K562 (cell line): ENCODE measurements around the gene NUSAP1. TPM values are rescaled to one million over a fixed set of nuclear protein-coding genes. Genes with fewer than 3 reads are reported as not detected.

Experiments
- ATAC-seq: fragments of 200-7000 bp; cut with Tn5 transposase; 3 replicates; pipeline ENCODE4 v1.9.1; 2020; ENCODE audit warnings: moderate library complexity
- BruUV-seq: library from RNA; stranded (reverse); fragments of 400-500 nt; replicated peaks from 2 replicates; lab custom pipeline; 2021; lab: Mats Ljungman, UMichigan
- CTCF ChIA-PET: fragments of 300-600 bp; formaldehyde crosslinking; extraction: SDS; loops from one replicate; lab custom pipeline; 2021; ENCODE audit warnings: low intra/inter-chr PET ratio; lab: Yijun Ruan, JAX
- POLR2A ChIA-PET: fragments of 300-600, 350-650 bp; sonication (Branson Sonifier 250); formaldehyde crosslinking; extraction: SDS; loops from one replicate; lab custom pipeline; 2021; ENCODE audit warnings: antibody characterized with exemption, inconsistent platforms; lab: Yijun Ruan, JAX
- DNase-seq, 4 experiments: peaks; one replicate each; pipeline versions ENCODE4 v3.0.0 to v3.0.0-alpha.2; 2011 to 2018; ENCODE audit warnings: low spot score in 3 of 4, mixed read lengths in 3 of 4; ENCODE audit errors: extremely low read depth in 1 of 4
- FAIRE-seq: peaks from 2 replicates; lab custom pipeline; 2011; peaks lifted over from hg19 to GRCh38; lab: Jason Lieb, UNC
- H2AFZ ChIP-seq: 2 replicates; pipeline ENCODE4 v1.6.0; 2011; ENCODE audit warnings: low read depth, low read length, control low read depth, inconsistent platforms
- H3K27ac ChIP-seq: fragments of 200-600 bp; 3 replicates; pipeline ENCODE4 v1.8.0; 2011; ENCODE audit warnings: low read depth, mild to moderate bottlenecking, control low read depth, inconsistent platforms, low read length, moderate library complexity, mixed read lengths; ENCODE audit errors: extremely low read depth
- H3K27me3 ChIP-seq, 2 experiments: fragments of 300-600 bp in 1 of 2; 2 replicates in 1 of 2; 3 replicates in 1 of 2; pipeline versions ENCODE4 v1.6.0 to v1.8.0; 2011; ENCODE audit warnings: inconsistent platforms in 2 of 2, low read length in 2 of 2, mild to moderate bottlenecking in 1 of 2, mixed read lengths in 1 of 2, moderate library complexity in 1 of 2; ENCODE audit not compliant: control insufficient read depth in 2 of 2, insufficient read depth in 2 of 2
- H3K36me3 ChIP-seq: fragments of 300-600 bp; 3 replicates; pipeline ENCODE4 v1.8.0; 2011; ENCODE audit warnings: mild to moderate bottlenecking, low read length, inconsistent platforms; ENCODE audit not compliant: control insufficient read depth, insufficient read depth
- H3K4me1 ChIP-seq, 2 experiments: fragments of 200-600 bp in 1 of 2; replicated peaks in 1 of 2; 2 replicates in 1 of 2; 3 replicates in 1 of 2; pipeline versions ENCODE4 v1.5.1 to v1.8.0; 2011; ENCODE audit warnings: inconsistent platforms in 2 of 2, low read length in 2 of 2, mild to moderate bottlenecking in 1 of 2, mixed read lengths in 1 of 2, moderate library complexity in 1 of 2; ENCODE audit not compliant: control insufficient read depth in 2 of 2, insufficient read depth in 2 of 2
- H3K4me2 ChIP-seq: 2 replicates; pipeline ENCODE4 v1.6.1; 2011; ENCODE audit warnings: low read length, control low read depth, inconsistent platforms, mixed read lengths; ENCODE audit not compliant: insufficient read depth
- H3K4me3 ChIP-seq: fragments of 200-600 bp; sonication (generic), shearing (Covaris generic); 2 replicates; pipeline ENCODE4 v1.5.1; 2016; ENCODE audit warnings: control low read depth, inconsistent platforms
- H3K79me2 ChIP-seq: fragments of 200-600 bp; 3 replicates; pipeline ENCODE4 v1.8.0; 2011; ENCODE audit warnings: low read length, inconsistent platforms; ENCODE audit not compliant: control insufficient read depth, insufficient read depth
- H3K9ac ChIP-seq, 2 experiments: 2 replicates each; pipeline versions ENCODE4 v1.6.0 to v1.6.1; 2011; ENCODE audit warnings: low read depth in 2 of 2, low read length in 2 of 2, control low read depth in 1 of 2, inconsistent platforms in 1 of 2, mild to moderate bottlenecking in 1 of 2, mixed read lengths in 1 of 2; ENCODE audit not compliant: insufficient read depth in 1 of 2
- H3K9me1 ChIP-seq: one replicate; pipeline ENCODE4 v1.6.0; 2011; ENCODE audit warnings: inconsistent platforms, mild to moderate bottlenecking, low read length, moderate library complexity; ENCODE audit not compliant: control insufficient read depth, insufficient read depth
- H3K9me3 ChIP-seq: replicated peaks from 2 replicates; pipeline ENCODE4 v1.5.1; 2011; ENCODE audit warnings: low read depth, low read length, inconsistent platforms; ENCODE audit not compliant: control insufficient read depth, insufficient read depth
- H4K20me1 ChIP-seq: replicated peaks from 2 replicates; pipeline ENCODE4 v1.6.1; 2011; ENCODE audit warnings: low read length, inconsistent platforms, mixed read lengths; ENCODE audit not compliant: control insufficient read depth, insufficient read depth
- CBX8 ChIP-seq: fragments of 200-600 bp; sonication (generic); IDR thresholded peaks from 2 replicates; pipeline ENCODE4 v1.6.1; 2012; ENCODE audit warnings: borderline replicate concordance, mixed run types, low read depth, mild to moderate bottlenecking, moderate library complexity, mixed read lengths, low read length, control low read depth, inconsistent platforms; ENCODE audit not compliant: poor library complexity, severe bottlenecking; ENCODE audit errors: extremely low read depth
- HMG20A ChIP-seq: fragments of 450-650 bp; formaldehyde crosslinking; conservative IDR thresholded peaks from 2 replicates; pipeline ENCODE4 v1.4.0; 2020; ENCODE audit warnings: mild to moderate bottlenecking, mixed read lengths
- KLF10 ChIP-seq: fragments of 250-450 bp; sonication (Bioruptor Pico); IDR thresholded peaks from 2 replicates; pipeline ENCODE4 v1.6.1; 2021; ENCODE audit warnings: matching md5 sums
- KLF13 ChIP-seq: fragments of 450-650 bp; IDR thresholded peaks from 2 replicates; pipeline ENCODE4 v1.6.1; 2016; ENCODE audit warnings: missing genetic modification characterization, low read depth, mild to moderate bottlenecking, missing compliant biosample characterization, moderate library complexity, borderline replicate concordance
- NONO ChIP-seq, 2 experiments: fragments of 200-400 bp in 1 of 2; fragments of 450-650 bp in 1 of 2; formaldehyde crosslinking in 1 of 2; IDR thresholded peaks; 2 replicates each; pipeline ENCODE4 v1.6.1; 2017; ENCODE audit warnings: low read depth in 2 of 2, mild to moderate bottlenecking in 2 of 2, moderate library complexity in 2 of 2, low read length in 1 of 2
- PHTF2 ChIP-seq: fragments of 250-450 bp; sonication (Bioruptor Pico); IDR thresholded peaks from 2 replicates; pipeline ENCODE4 v1.5.0; 2021; ENCODE audit warnings: mild to moderate bottlenecking
- RBM22 ChIP-seq: fragments of 200-400 bp; formaldehyde crosslinking; IDR thresholded peaks from 2 replicates; pipeline ENCODE4 v1.6.1; 2018; ENCODE audit warnings: low read length, low read depth; ENCODE audit not compliant: poor library complexity, severe bottlenecking
- SOX6 ChIP-seq: fragments of 450-650 bp; IDR thresholded peaks from 2 replicates; pipeline ENCODE4 v1.6.1; 2014; ENCODE audit warnings: mild to moderate bottlenecking
- TFE3 ChIP-seq: fragments of 450-650 bp; formaldehyde crosslinking; IDR thresholded peaks from 2 replicates; pipeline ENCODE4 v1.4.0; 2020; ENCODE audit warnings: mild to moderate bottlenecking, mixed read lengths
- ZNF253 ChIP-seq: fragments of 250-450 bp; sonication (Bioruptor Pico); conservative IDR thresholded peaks from 2 replicates; pipeline ENCODE4 v1.6.1; 2021; ENCODE audit warnings: mild to moderate bottlenecking
- ZZZ3 ChIP-seq: fragments of 450-650 bp; IDR thresholded peaks from 2 replicates; pipeline ENCODE4 v1.6.1; 2016; ENCODE audit warnings: antibody characterized with exemption, mild to moderate bottlenecking, moderate library complexity
- WGBS: fragments of 100-300 bp; shearing (Covaris generic); methylation state at CpG from one replicate; pipeline ENCODE4 v1.1.6; 2016; ENCODE audit warnings: low coverage, mixed read lengths; ENCODE audit not compliant: insufficient coverage; ENCODE audit errors: missing lambda C conversion rate; 5-methylcytosine and 5-hydroxymethylcytosine counted together
- in situ Hi-C: fragments of 300-500 bp; cut with MboI; formaldehyde crosslinking; loops from 4 replicates; pipeline ENCODE4 v1.15.0; 2018; ENCODE audit warnings: inconsistent platforms, mixed read lengths
- intact Hi-C: fragments of 100-400 bp; cut with micrococcal nuclease; formaldehyde crosslinking; loops from 2 replicates; pipeline ENCODE4 v1.14.2; 2022
- polyA plus RNA-seq, 8 experiments: library from polyadenylated mRNA; depleted of rRNA in 4 of 8; stranded (reverse) in 5 of 8; unstranded in 3 of 8; fragments of >200 nt; fragmentation: Nextera tagmentation in 2 of 8; fragmentation: Illumina TruSeq in 1 of 8; extraction: Ambion mirVana in 2 of 8; extraction: Trizol in 1 of 8; gene quantifications; 2 replicates each; pipeline versions ENCODE4 v1.2.1 to v1.2.3, GENCODE V29; 2011 to 2014; ENCODE audit warnings: inconsistent platforms in 1 of 8, missing spikeins in 1 of 8
- total RNA-seq, 7 experiments: library from RNA; depleted of rRNA in 6 of 7; stranded (reverse); fragments of >200 nt in 6 of 7; fragmentation: Illumina TruSeq in 2 of 7; extraction: Trizol in 2 of 7; gene quantifications; 2 replicates each; pipeline versions ENCODE4 v1.2.1 to v1.2.3, GENCODE V29; 2011 to 2021; ENCODE audit warnings: low replicate concordance in 1 of 7

Gene NUSAP1
- total and polyA plus RNA-seq, 9 of the 15 experiments (the other 6 are each of a cell fraction or from before 2014, with no cell fraction given): 119 to 266 (median 227) TPM

DNA sequence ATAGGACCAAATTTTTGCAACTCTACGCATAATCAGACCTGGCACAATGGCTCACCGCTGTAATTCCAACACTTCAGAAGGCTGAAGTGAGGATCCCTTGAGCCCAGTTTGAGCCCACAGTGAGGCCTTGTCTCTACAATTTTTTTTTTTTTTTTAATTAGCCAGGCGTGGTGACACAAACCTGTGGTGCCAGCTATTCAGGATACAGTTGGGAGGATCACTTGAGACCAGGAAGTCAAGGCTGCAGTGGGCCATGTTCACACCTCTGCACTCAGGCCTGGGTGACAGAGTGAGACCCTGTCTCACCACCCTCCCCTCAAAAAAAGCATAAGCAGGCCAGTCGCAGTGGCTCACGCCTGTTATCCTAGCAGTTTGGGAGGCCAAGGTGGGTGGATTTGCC lies 25.0 kb upstream of the NUSAP1 start:
- CTCF ChIA-PET: no interaction called here

More for the DNA sequence above, 25.0 kb upstream of the NUSAP1 start:
- ATAC-seq: no peak
- H3K9me3 ChIP-seq: no peaks in the 10 kb centered on the region
- H3K9me1 ChIP-seq: no peaks in the 10 kb centered on the region
- H3K27me3 ChIP-seq: no peaks in the 10 kb centered on the region
- no peak overlapping the region for H3K4me3 ChIP-seq
- 93% methylated on average over 5 of the region's 5 CpGs for WGBS
- in situ Hi-C loops: no loop called here
- DNase-seq: no peak
- FAIRE-seq: no peak
- TF ChIP-seq SOX6: no peak
- TF ChIP-seq RBM22: no peak
- no peak for TF ChIP-seq KLF13 (tag)
- TF ChIP-seq TFE3: no peak
- TF ChIP-seq CBX8: no peak
- no peak for TF ChIP-seq HMG20A (CRISPR knock-in tag)
- TF ChIP-seq NONO (IDR thresholded peaks at IDR 0.05; ENCODE audit: low read depth in 2 of 2, low read length in 1 of 2): no peak
- TF ChIP-seq ZNF253 (CRISPR knock-in tag): no peak
- no peak for TF ChIP-seq PHTF2 (CRISPR knock-in tag)
- TF ChIP-seq KLF10 (CRISPR knock-in tag): no peak
- TF ChIP-seq ZZZ3: no peak
- H4K20me1 ChIP-seq: no peaks in the 10 kb centered on the region
- peaks cover 54% of the 10 kb centered on the region; the same call in 2 of the 3 replicates for H3K36me3 ChIP-seq
- no peak overlapping the region for H3K9ac ChIP-seq
- no peak overlapping the region for H3K4me2 ChIP-seq
- no peak overlapping the region for H2AFZ ChIP-seq
- POLR2A ChIA-PET: interaction anchor here (1.9 kb wide), 2 partner anchors 11 to 25 kb away, joined by 5 to 7 read pairs; partner anchors contain the start of genes NUSAP1 and OIP5
- no TSS peak for BruUV-seq
- H3K27ac ChIP-seq: no peak overlapping the region
- no peaks in the 10 kb centered on the region for H3K4me1 ChIP-seq
- intact Hi-C loops: no loop called here
- H3K79me2 ChIP-seq: no peaks in the 10 kb centered on the region
